MCF 10A (cell line): ENCODE measurements around the gene CHADL. TPM values are rescaled to one million over a fixed set of nuclear protein-coding genes. Genes with fewer than 3 reads are reported as not detected.

Experiments used
- BruUV-seq: library from RNA; stranded (reverse); fragments of 400-500 nt; replicated peaks from 2 replicates; lab custom pipeline; 2021; lab: Mats Ljungman, UMichigan
- CTCF ChIA-PET: fragments of 300-600 bp; sonication (Branson Sonifier 250); formaldehyde crosslinking; extraction: SDS; loops from one replicate; lab custom pipeline; 2021; ENCODE audit warnings: antibody characterized with exemption, inconsistent platforms; lab: Yijun Ruan, JAX
- POLR2A ChIA-PET: fragments of 300-600, 350-650 bp; sonication (Branson Sonifier 250); formaldehyde crosslinking; extraction: SDS; loops from one replicate; lab custom pipeline; 2020; ENCODE audit warnings: antibody characterized with exemption, inconsistent platforms; lab: Yijun Ruan, JAX
- DNase-seq: peaks from one replicate; pipeline ENCODE4 v3.0.0-alpha.2; 2018; ENCODE audit not compliant: unreplicated experiment
- H3K27ac Mint-ChIP-seq: one replicate; pipeline ENCODE4 v1.8.0; 2022; ENCODE audit warnings: mild to moderate bottlenecking, low read depth, mixed read lengths; ENCODE audit not compliant: unreplicated experiment
- H3K27me3 Mint-ChIP-seq: one replicate; pipeline ENCODE4 v1.8.0; 2022; ENCODE audit warnings: mixed read lengths; ENCODE audit not compliant: insufficient read depth, unreplicated experiment
- H3K36me3 Mint-ChIP-seq: one replicate; pipeline ENCODE4 v1.8.0; 2022; ENCODE audit warnings: mild to moderate bottlenecking, moderate library complexity, mixed read lengths; ENCODE audit not compliant: insufficient read depth, unreplicated experiment
- H3K4me1 Mint-ChIP-seq: one replicate; pipeline ENCODE4 v1.8.0; 2022; ENCODE audit warnings: mixed read lengths; ENCODE audit not compliant: insufficient read depth, unreplicated experiment
- H3K4me3 Mint-ChIP-seq: one replicate; pipeline ENCODE4 v1.8.0; 2022; ENCODE audit warnings: mild to moderate bottlenecking, moderate library complexity, mixed read lengths; ENCODE audit not compliant: unreplicated experiment
- H3K9me3 Mint-ChIP-seq: one replicate; pipeline ENCODE4 v1.8.0; 2022; ENCODE audit warnings: mixed read lengths; ENCODE audit not compliant: unreplicated experiment
- intact Hi-C: fragments of 100-400 bp; cut with micrococcal nuclease; formaldehyde crosslinking; loops from 2 replicates; pipeline ENCODE4 v1.14.1; 2022
- total RNA-seq: library from RNA; stranded (reverse); gene quantifications from 2 replicates; pipeline ENCODE4 v1.2.3, GENCODE V29; 2022
- TF ChIP-seq, protein P1 (sequence below): fragments of 200-600 bp; IDR thresholded peaks from one replicate; pipeline ENCODE4 v1.8.0; 2022; ENCODE audit warnings: antibody characterized with exemption, mild to moderate bottlenecking; ENCODE audit not compliant: unreplicated experiment

CHADL gene
- total RNA-seq, 1 experiment from 2014 or later, result 0.51 TPM

DNA sequence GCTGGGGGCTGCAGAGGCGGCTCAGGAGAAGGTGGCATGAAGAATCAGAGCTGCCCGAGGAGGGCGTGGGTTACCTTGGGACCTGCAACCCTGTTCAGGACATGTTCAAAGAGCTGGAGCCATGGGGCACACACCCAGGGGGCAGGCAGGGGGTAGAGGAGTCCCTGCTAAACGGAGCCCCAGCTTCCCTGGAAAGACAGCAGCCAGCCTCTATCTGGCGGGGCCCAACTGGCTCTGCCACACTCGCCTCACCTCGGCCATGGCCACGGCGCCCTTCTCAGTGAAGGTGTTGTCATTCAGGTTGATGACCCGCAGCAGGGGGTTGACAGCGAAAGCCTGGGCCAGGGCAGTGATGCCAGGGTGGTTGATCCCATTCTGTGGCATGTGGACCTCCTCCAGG, 17.0 kb upstream of the CHADL start:
- Mint-ChIP-seq H3K36me3 (peaks cover 90% of the 10 kb centered on the region), H3K9me3 (no peaks in the 10 kb centered on the region), H3K4me3 (no peak overlapping the region), H3K4me1 (peaks cover 9% of the 10 kb centered on the region), H3K27me3 (no peaks in the 10 kb centered on the region), H3K27ac (no peak overlapping the region)
- intact Hi-C loops, result loop anchor here (2.0 kb wide), 1 partner anchor 123 kb away; the partner anchor contains the start of gene TEF
- BruUV-seq, result no TSS peak
- no peak for DNase-seq
- CTCF ChIA-PET, result no interaction called here
- POLR2A ChIA-PET, result interaction anchor here (0.9 to 1.4 kb wide), 5 partner anchors 14 to 44 kb away, joined by 3 read pairs; partner anchors contain the start of gene ZC3H7B
- TF ChIP-seq, protein P1, sequence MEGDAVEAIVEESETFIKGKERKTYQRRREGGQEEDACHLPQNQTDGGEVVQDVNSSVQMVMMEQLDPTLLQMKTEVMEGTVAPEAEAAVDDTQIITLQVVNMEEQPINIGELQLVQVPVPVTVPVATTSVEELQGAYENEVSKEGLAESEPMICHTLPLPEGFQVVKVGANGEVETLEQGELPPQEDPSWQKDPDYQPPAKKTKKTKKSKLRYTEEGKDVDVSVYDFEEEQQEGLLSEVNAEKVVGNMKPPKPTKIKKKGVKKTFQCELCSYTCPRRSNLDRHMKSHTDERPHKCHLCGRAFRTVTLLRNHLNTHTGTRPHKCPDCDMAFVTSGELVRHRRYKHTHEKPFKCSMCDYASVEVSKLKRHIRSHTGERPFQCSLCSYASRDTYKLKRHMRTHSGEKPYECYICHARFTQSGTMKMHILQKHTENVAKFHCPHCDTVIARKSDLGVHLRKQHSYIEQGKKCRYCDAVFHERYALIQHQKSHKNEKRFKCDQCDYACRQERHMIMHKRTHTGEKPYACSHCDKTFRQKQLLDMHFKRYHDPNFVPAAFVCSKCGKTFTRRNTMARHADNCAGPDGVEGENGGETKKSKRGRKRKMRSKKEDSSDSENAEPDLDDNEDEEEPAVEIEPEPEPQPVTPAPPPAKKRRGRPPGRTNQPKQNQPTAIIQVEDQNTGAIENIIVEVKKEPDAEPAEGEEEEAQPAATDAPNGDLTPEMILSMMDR, result no peak

GRCh38 chr22:41256254-41257253, 15.8 kb upstream of the CHADL start:
- BruUV-seq, result no TSS peak
- no peaks in the 10 kb centered on the region for H3K9me3 Mint-ChIP-seq
- no peak overlapping the region for H3K4me3 Mint-ChIP-seq
- ChIA-PET CTCF (interaction anchor here (0.6 to 1.6 kb wide), 3 partner anchors 13 to 46 kb away, joined by 3 to 6 read pairs (median 5); no protein-coding TSS in a partner anchor), POLR2A (interaction anchor here (0.5 to 1.4 kb wide), 12 partner anchors 8 to 192 kb away, joined by 3 to 10 read pairs (median 3); partner anchors contain the start of genes RANGAP1 and ZC3H7B)
- H3K27ac Mint-ChIP-seq, result peak overlapping the region; percentile 75
- peak; percentile 89 for DNase-seq
- no peaks in the 10 kb centered on the region for H3K27me3 Mint-ChIP-seq
- TF ChIP-seq, protein P1, result peak; percentile 35
- peaks cover 93% of the 10 kb centered on the region for H3K36me3 Mint-ChIP-seq
- H3K4me1 Mint-ChIP-seq, result peaks cover 9% of the 10 kb centered on the region
- intact Hi-C loops, result loop anchor here (1.0 to 2.0 kb wide), 3 partner anchors 45 to 261 kb away; partner anchors contain the start of genes TEF and ZC3H7B

- Mint-ChIP-seq H3K27me3 (no peaks in the 10 kb centered on the region), H3K4me3 (no peak overlapping the region), H3K9me3 (no peaks in the 10 kb centered on the region), H3K36me3 (peaks cover 97% of the 10 kb centered on the region), H3K27ac (no peak overlapping the region), H3K4me1 (peaks cover 9% of the 10 kb centered on the region)
- BruUV-seq, result no TSS peak
- intact Hi-C loops, result no loop called here
- ChIA-PET POLR2A (interaction anchor here (0.6 kb wide), 1 partner anchor 16 kb away, joined by 4 read pairs; no protein-coding TSS in a partner anchor), CTCF (interaction anchor here (1.2 kb wide), 1 partner anchor 8 kb away, joined by 4 read pairs; no protein-coding TSS in a partner anchor)
- no peak for DNase-seq
- TF ChIP-seq, protein P1, result no peak
Measured at GRCh38 chr22:41254230-41254629, 13.5 kb upstream of the CHADL start.

DNA sequence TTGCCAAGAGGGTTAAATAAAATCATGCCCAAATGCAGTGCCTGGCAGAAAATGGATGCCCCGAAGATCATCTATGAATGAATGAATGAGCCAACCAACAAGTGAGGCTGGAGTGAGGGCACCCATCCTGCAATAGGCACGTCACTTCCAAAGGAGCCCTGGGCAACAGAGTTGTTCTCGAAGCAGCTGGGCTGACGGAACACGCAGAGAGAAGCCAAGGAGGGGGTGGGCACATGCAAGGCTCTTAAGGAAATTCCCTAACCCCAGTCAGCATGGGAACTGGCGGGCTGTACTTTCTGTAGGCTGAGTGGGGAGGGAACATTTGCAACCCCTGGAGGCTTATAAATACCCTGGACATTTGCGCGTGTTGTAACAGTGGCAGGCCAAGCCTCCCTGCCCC, 11.6 kb upstream of the CHADL start:
- CTCF ChIA-PET, result interaction anchor here (0.6 kb wide), 1 partner anchor 28 kb away, joined by 3 read pairs; no protein-coding TSS in a partner anchor

More for the DNA sequence above, 11.6 kb upstream of the CHADL start:
- Mint-ChIP-seq H3K27ac (no peak overlapping the region), H3K27me3 (no peaks in the 10 kb centered on the region), H3K36me3 (peaks cover 92% of the 10 kb centered on the region), H3K4me1 (peaks cover 9% of the 10 kb centered on the region), H3K4me3 (no peak overlapping the region), H3K9me3 (no peaks in the 10 kb centered on the region)
- intact Hi-C loops, result no loop called here
- no peak for DNase-seq
- POLR2A ChIA-PET, result no interaction called here
- BruUV-seq, result no TSS peak
- TF ChIP-seq, protein P1, result no peak
